Chondrocyte (in vitro differentiated cells): ENCODE data around the gene SCUBE1. TPM values are rescaled to one million over a fixed set of nuclear protein-coding genes. Genes with fewer than 3 reads are reported as not detected.
A peak's percentile ranks its signal among the peaks of the same experiment; 100 is the strongest.

Source experiments
- DNase-seq: peaks from one replicate; pipeline ENCODE4 v3.0.0; 2021; ENCODE audit warnings: mixed read lengths, low spot score
- H3K27ac Mint-ChIP-seq: one replicate; pipeline ENCODE4 v1.8.0; 2021; ENCODE audit warnings: mild to moderate bottlenecking, moderate library complexity, mixed read lengths; ENCODE audit not compliant: unreplicated experiment
- H3K27me3 Mint-ChIP-seq: 2 replicates; pipeline ENCODE4 v1.8.0; 2021; ENCODE audit warnings: low read depth, mixed read lengths
- H3K36me3 Mint-ChIP-seq: 2 replicates; pipeline ENCODE4 v1.8.0; 2021; ENCODE audit warnings: low read depth, mixed read lengths
- H3K4me1 Mint-ChIP-seq: 2 replicates; pipeline ENCODE4 v1.8.0; 2021; ENCODE audit warnings: low read depth, mild to moderate bottlenecking, mixed read lengths
- H3K4me3 Mint-ChIP-seq: one replicate; pipeline ENCODE4 v1.8.0; 2021; ENCODE audit warnings: mild to moderate bottlenecking, moderate library complexity, mixed read lengths; ENCODE audit not compliant: unreplicated experiment
- H3K9me3 Mint-ChIP-seq: 2 replicates; pipeline ENCODE4 v1.8.0; 2021; ENCODE audit warnings: low read depth, mixed read lengths
- total RNA-seq: library from RNA; stranded (reverse); gene quantifications from 3 replicates; pipeline ENCODE4 v1.2.1, GENCODE V29; 2021
- TF ChIP-seq, protein P1 (sequence below): fragments of 200-600 bp; sonication (generic); IDR thresholded peaks from 2 replicates; pipeline ENCODE4 v1.5.0; 2021; ENCODE audit warnings: antibody characterized with exemption, mild to moderate bottlenecking, moderate library complexity

Gene SCUBE1
- total RNA-seq, 1 donor from 2014 or later, result 3.2 TPM

DNA sequence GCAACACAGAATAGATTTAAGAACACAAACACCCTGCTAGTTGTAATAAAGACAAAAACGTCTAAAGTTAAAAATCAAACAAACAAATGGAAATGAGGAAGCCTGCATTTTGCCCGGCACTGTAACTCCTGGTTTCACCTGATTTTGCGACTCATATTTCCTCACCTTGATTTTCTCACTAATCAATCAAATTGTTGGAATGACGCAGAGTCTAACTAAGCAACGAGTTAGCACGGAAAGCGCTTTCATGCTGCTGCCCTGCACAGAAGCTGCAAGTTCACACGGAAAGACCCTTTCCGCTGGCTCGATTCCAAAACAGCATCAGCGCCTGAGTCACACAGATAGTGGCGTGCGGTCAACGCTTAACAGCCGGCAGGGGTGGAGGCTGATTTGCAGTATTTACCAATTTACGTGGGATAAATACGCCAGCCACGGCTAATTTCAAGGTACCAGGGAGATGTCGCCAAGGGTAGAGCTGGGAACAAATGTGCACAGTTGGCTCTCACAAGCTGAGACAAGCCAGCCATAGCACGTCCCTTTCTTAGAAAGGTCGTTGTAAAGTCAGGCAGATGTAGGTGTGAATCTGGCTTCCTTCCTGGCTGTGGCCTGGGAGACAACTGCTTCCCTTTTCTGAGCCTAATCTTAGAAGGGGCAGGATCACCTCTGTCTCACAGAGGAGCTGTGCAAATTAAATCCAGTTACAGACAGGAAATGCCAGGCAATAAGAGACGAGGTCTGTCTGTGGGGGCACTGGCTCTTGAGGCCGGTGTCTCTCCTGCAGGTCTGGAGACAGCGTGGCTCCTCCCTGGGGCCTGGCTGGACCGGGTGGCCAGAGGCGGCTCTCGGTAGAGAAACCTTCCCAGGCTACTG is 79.3 kb downstream of the SCUBE1 start:
- H3K4me1 Mint-ChIP-seq, result peaks cover 34% of the 10 kb centered on the region
- TF ChIP-seq, protein P1, sequence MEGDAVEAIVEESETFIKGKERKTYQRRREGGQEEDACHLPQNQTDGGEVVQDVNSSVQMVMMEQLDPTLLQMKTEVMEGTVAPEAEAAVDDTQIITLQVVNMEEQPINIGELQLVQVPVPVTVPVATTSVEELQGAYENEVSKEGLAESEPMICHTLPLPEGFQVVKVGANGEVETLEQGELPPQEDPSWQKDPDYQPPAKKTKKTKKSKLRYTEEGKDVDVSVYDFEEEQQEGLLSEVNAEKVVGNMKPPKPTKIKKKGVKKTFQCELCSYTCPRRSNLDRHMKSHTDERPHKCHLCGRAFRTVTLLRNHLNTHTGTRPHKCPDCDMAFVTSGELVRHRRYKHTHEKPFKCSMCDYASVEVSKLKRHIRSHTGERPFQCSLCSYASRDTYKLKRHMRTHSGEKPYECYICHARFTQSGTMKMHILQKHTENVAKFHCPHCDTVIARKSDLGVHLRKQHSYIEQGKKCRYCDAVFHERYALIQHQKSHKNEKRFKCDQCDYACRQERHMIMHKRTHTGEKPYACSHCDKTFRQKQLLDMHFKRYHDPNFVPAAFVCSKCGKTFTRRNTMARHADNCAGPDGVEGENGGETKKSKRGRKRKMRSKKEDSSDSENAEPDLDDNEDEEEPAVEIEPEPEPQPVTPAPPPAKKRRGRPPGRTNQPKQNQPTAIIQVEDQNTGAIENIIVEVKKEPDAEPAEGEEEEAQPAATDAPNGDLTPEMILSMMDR, result no peak
- peak overlapping the region; percentile 35 for H3K4me3 Mint-ChIP-seq
- no peaks in the 10 kb centered on the region for H3K36me3 Mint-ChIP-seq
- H3K9me3 Mint-ChIP-seq, result no peaks in the 10 kb centered on the region
- H3K27me3 Mint-ChIP-seq, result peaks cover 22% of the 10 kb centered on the region
- DNase-seq, result no peak
- H3K27ac Mint-ChIP-seq, result peak overlapping the region; percentile 71

DNA sequence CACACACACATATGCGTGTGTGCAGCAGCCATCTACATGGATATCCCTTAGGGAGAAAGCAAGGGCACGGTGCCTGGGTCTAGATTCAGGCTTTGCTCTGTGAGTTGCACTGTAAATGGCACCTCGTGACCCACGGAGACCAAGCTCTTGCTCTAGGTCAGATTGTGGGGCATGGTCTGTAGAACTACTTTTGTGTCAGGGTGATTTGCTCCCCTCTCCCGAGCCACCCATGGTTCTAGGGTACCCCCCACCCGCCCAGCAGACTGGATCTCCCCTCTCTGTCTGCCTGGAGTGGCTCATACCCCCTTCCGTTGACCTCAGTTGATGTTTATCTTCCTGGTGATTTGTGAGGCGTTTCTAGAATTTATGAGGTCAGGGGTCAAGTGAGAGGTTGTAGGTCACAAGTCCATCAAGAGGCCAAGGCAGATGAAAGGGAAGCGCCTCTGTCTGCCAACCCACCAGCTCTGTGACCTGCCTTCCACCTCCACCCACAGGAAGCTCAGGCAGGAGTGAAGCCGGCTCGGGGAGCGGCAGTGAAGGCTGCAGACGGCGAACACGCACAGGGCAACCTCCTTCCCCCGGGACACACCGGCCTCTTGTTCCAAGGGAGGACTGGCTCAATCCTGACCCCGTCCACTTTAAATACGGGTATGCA is 80.1 kb downstream of the SCUBE1 start:
- Mint-ChIP-seq H3K4me3 (no peak overlapping the region), H3K36me3 (no peaks in the 10 kb centered on the region), H3K4me1 (peaks cover 34% of the 10 kb centered on the region), H3K27me3 (peaks cover 14% of the 10 kb centered on the region), H3K9me3 (no peaks in the 10 kb centered on the region), H3K27ac (peak overlapping the region; percentile 71)
- DNase-seq, result no peak
- TF ChIP-seq, protein P1, result no peak

DNA sequence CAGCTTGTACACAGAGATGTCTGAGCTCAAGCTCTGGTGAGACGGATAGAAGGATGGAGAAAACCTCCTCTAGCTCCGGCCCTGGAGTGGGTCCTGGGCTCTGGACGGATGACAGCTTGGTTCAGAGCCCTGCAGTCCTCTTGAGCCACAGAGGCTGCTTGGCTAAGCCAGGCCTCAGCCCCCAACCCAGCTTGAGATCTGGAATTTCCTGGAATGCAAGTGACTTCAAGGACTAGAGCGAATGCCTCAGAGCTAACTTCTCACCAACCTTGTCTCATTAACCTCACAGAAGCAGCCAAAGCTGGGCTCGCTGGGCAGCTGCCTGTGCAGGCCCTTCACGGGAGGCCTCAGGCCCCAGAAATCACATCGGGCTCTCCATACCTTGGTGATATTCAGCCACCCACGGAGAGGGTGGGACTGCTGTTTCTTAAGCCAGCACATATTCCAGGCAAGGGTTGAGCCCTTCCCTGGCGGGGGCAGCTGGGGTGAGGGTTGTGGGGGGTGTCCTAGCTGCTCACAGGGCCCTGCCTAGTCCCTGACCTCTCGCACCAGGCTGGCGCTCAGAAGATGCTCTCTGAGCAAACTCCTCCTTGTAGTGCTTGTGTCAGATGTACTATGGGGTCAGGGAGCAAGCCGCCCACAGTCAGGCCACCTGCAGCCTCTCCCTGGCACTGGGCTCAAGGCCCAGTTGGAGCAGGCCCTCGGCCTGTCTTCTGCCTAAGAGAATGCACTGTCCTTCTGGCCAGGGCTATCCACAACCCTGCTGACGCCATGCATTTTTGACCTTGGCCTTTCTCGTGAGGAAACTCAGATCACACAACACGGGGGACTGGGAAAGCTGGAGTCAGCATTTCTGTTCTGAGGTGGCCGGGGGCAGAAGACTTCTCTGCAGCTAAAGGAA is 82.6 kb downstream of the SCUBE1 start:
- Mint-ChIP-seq H3K36me3 (peaks cover 2% of the 10 kb centered on the region), H3K4me1 (peaks cover 51% of the 10 kb centered on the region), H3K27me3 (peaks cover 15% of the 10 kb centered on the region), H3K9me3 (no peaks in the 10 kb centered on the region), H3K4me3 (no peak overlapping the region), H3K27ac (no peak overlapping the region)
- DNase-seq, result no peak
- TF ChIP-seq, protein P1, result no peak

DNA sequence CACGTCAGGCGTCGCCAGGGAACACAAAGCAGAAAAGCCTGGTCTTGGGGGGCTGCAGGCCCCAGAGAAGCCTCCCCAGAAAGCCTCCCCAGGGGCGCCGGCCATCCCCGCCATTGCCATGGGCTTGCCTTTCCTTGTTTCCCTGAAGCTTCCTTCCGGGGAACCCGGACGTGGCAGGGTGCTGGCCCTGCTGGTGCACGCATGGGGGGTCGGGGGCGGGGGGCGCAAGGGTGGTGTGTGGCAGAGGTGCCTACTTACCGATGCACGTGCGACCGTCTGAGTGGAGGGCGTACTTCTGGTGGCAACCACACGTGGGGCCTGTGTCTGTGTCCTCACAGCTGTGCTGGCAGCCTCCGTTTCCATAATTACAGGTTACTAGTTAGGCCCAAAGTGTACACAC is 85.2 kb downstream of the SCUBE1 start:
- no peak overlapping the region for H3K4me3 Mint-ChIP-seq
- no peaks in the 10 kb centered on the region for H3K9me3 Mint-ChIP-seq
- no peak overlapping the region for H3K27ac Mint-ChIP-seq
- DNase-seq, result no peak
- peaks cover 32% of the 10 kb centered on the region for H3K4me1 Mint-ChIP-seq
- TF ChIP-seq, protein P1, result no peak
- H3K36me3 Mint-ChIP-seq, result peaks cover 2% of the 10 kb centered on the region
- peaks cover 18% of the 10 kb centered on the region for H3K27me3 Mint-ChIP-seq

GRCh38 chr22:43257549-43257948 is 85.6 kb downstream of the SCUBE1 start:
- DNase-seq, result no peak
- peaks cover 31% of the 10 kb centered on the region for H3K4me1 Mint-ChIP-seq
- H3K27ac Mint-ChIP-seq, result peak overlapping the region; percentile 51
- H3K9me3 Mint-ChIP-seq, result no peaks in the 10 kb centered on the region
- no peak overlapping the region for H3K4me3 Mint-ChIP-seq
- peaks cover 2% of the 10 kb centered on the region for H3K36me3 Mint-ChIP-seq
- H3K27me3 Mint-ChIP-seq, result peaks cover 17% of the 10 kb centered on the region
- TF ChIP-seq, protein P1, result no peak
